GM18870 (cell line): Measurements from ENCODE around the gene FSTL4.

Experiments
- ATAC-seq: cut with Tn5 transposase; IDR thresholded peaks from one replicate; pipeline ENCODE4 v1.9.1; 2021; ENCODE audit warnings: moderate library complexity; ENCODE audit not compliant: unreplicated experiment

FSTL4 gene

GRCh38 chr5:133275631-133276030 is 336.7 kb downstream of the FSTL4 start:
- ATAC-seq = no peak

GRCh38 chr5:133274597-133274935 is 337.8 kb downstream of the FSTL4 start:
- ATAC-seq = no peak

- no peak for ATAC-seq
Measured at GRCh38 chr5:133273661-133274596, 338.4 kb downstream of the FSTL4 start.

GRCh38 chr5:133272345-133272744 is 340.0 kb downstream of the FSTL4 start:
- no peak for ATAC-seq

- ATAC-seq = no peak
Measured at GRCh38 chr5:133271606-133272005, 340.7 kb downstream of the FSTL4 start.

- ATAC-seq = no peak
Measured at GRCh38 chr5:133269691-133270090, 342.6 kb downstream of the FSTL4 start.

- no peak for ATAC-seq
Measured at GRCh38 chr5:133267601-133268000, 344.7 kb downstream of the FSTL4 start.

- no peak for ATAC-seq
Measured at GRCh38 chr5:133266966-133267365, 345.4 kb downstream of the FSTL4 start.

- no peak for ATAC-seq
Measured at GRCh38 chr5:133266527-133266878, 345.8 kb downstream of the FSTL4 start.

- no peak for ATAC-seq
Measured at GRCh38 chr5:133265720-133266526, 346.4 kb downstream of the FSTL4 start.

GRCh38 chr5:133265257-133265656 is 347.1 kb downstream of the FSTL4 start:
- ATAC-seq = no peak

GRCh38 chr5:133262690-133263089 is 349.7 kb downstream of the FSTL4 start:
- ATAC-seq = no peak

GRCh38 chr5:133261993-133262392 is 350.3 kb downstream of the FSTL4 start:
- no peak for ATAC-seq

- no peak for ATAC-seq
Measured at GRCh38 chr5:133260715-133261114, 351.6 kb downstream of the FSTL4 start.

- no peak for ATAC-seq
Measured at GRCh38 chr5:133259199-133259997, 352.9 kb downstream of the FSTL4 start.

GRCh38 chr5:133257977-133258376 is 354.4 kb downstream of the FSTL4 start:
- ATAC-seq = no peak

GRCh38 chr5:133256276-133256675 is 356.1 kb downstream of the FSTL4 start:
- ATAC-seq = no peak

GRCh38 chr5:133254803-133255202 is 357.5 kb downstream of the FSTL4 start:
- ATAC-seq = no peak

- ATAC-seq = no peak
Measured at GRCh38 chr5:133253671-133254070, 358.7 kb downstream of the FSTL4 start.

- no peak for ATAC-seq
Measured at GRCh38 chr5:133253070-133253469, 359.3 kb downstream of the FSTL4 start.

GRCh38 chr5:133252133-133252480 is 360.2 kb downstream of the FSTL4 start:
- no peak for ATAC-seq
